SK-N-SH (cell line): ENCODE results near the gene LRCH3.
A peak's percentile ranks its signal among the peaks of the same experiment; 100 is the strongest.

Experiments used
- TF ChIP-seq, protein P1 (sequence below): IDR thresholded peaks from 2 replicates; pipeline ENCODE4 v1.4.0; 2012; ENCODE audit warnings: low read depth, borderline replicate concordance
- TF ChIP-seq, protein P2 (sequence below): fragments of 200-600 bp; sonication (generic); IDR thresholded peaks from 2 replicates; pipeline ENCODE4 v1.6.1; 2017; ENCODE audit warnings: antibody characterized with exemption, mild to moderate bottlenecking, moderate library complexity

DNA sequence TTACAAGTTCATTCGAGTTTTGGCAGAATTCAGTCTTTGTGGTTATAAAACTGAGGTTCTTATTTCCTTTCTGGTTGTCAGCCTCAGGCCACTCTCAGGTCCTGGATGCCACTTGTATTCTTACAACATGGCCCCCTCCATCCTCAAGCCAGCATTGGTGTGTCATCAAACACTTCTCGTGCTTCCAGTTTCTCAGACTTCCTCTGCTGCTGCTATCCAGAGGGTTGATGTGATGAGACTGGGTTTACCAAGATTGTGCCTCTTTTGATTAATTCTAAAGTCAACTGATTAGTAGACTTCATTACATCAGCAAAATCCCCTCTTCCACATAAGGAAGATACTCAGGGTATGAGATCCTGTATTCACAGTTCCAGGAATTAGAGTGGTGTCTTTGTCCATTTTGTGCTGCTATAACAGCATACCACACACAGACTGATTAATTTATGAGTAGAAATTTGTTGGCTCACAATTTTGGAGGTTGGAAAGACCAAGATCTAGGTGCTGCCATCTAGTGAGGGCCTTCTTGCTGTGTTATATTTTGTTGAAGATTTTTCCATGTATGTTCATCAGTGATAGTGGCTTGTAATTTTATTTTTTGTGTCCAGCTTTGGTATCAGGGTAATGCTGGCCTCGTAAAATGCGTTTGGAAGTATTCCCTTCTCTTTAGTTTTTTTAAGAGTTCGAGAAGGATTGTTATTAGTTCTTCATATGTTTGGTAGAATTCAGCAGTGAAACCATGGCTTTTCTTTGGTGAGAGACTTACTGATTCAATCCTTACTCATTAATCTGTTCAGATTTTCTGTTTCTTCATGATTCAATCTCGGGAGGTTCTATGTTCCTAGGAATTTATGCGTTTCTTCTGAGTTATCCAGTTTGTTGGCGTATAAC is 11.1 kb downstream of the LRCH3 start:
- TF ChIP-seq, protein P1, sequence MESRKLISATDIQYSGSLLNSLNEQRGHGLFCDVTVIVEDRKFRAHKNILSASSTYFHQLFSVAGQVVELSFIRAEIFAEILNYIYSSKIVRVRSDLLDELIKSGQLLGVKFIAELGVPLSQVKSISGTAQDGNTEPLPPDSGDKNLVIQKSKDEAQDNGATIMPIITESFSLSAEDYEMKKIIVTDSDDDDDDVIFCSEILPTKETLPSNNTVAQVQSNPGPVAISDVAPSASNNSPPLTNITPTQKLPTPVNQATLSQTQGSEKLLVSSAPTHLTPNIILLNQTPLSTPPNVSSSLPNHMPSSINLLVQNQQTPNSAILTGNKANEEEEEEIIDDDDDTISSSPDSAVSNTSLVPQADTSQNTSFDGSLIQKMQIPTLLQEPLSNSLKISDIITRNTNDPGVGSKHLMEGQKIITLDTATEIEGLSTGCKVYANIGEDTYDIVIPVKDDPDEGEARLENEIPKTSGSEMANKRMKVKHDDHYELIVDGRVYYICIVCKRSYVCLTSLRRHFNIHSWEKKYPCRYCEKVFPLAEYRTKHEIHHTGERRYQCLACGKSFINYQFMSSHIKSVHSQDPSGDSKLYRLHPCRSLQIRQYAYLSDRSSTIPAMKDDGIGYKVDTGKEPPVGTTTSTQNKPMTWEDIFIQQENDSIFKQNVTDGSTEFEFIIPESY, result no peak
- TF ChIP-seq, protein P2, sequence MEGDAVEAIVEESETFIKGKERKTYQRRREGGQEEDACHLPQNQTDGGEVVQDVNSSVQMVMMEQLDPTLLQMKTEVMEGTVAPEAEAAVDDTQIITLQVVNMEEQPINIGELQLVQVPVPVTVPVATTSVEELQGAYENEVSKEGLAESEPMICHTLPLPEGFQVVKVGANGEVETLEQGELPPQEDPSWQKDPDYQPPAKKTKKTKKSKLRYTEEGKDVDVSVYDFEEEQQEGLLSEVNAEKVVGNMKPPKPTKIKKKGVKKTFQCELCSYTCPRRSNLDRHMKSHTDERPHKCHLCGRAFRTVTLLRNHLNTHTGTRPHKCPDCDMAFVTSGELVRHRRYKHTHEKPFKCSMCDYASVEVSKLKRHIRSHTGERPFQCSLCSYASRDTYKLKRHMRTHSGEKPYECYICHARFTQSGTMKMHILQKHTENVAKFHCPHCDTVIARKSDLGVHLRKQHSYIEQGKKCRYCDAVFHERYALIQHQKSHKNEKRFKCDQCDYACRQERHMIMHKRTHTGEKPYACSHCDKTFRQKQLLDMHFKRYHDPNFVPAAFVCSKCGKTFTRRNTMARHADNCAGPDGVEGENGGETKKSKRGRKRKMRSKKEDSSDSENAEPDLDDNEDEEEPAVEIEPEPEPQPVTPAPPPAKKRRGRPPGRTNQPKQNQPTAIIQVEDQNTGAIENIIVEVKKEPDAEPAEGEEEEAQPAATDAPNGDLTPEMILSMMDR, result peak; percentile 49
